Activated naive CD4-positive, alpha-beta T cell treated with anti-CD3 and anti-CD28 coated beads, Interleukin-2, amount 50 U/mL, for 72 hours (primary cell): ENCODE data around the gene MORF4L2. TPM values are rescaled to one million over a fixed set of nuclear protein-coding genes. Genes with fewer than 3 reads are reported as not detected.

Experiments used
- ATAC-seq, 2 donors: fragments of 150-1000 bp; cut with Tn5 transposase; 2 replicates each; pipeline ENCODE4 v1.10.0; 2021; ENCODE audit warnings: mild to moderate bottlenecking in 2 of 2, moderate library complexity in 2 of 2
- DNase-seq, 2 donors: peaks; one replicate each; pipeline ENCODE4 v3.0.0; 2021 to 2022; ENCODE audit warnings: low spot score in 2 of 2
- H3K27ac Mint-ChIP-seq, 2 donors: one replicate each; pipeline ENCODE4 v1.8.0; 2022; ENCODE audit warnings: mild to moderate bottlenecking in 2 of 2, mixed read lengths in 2 of 2
- H3K36me3 Mint-ChIP-seq, 2 donors: one replicate each; pipeline ENCODE4 v1.8.0; 2022; ENCODE audit warnings: mixed read lengths in 2 of 2
- H3K9me3 Mint-ChIP-seq, 2 donors: one replicate each; pipeline ENCODE4 v1.8.0; 2022; ENCODE audit warnings: mixed read lengths in 2 of 2
- total RNA-seq, 2 donors: library from RNA; stranded (reverse); gene quantifications; one replicate each; pipeline ENCODE4 v1.2.3, GENCODE V29; 2022

The MORF4L2 gene, protein sequence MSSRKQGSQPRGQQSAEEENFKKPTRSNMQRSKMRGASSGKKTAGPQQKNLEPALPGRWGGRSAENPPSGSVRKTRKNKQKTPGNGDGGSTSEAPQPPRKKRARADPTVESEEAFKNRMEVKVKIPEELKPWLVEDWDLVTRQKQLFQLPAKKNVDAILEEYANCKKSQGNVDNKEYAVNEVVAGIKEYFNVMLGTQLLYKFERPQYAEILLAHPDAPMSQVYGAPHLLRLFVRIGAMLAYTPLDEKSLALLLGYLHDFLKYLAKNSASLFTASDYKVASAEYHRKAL
- total RNA-seq: 100 to 1,000 TPM; 214 to 234 TPM

DNA sequence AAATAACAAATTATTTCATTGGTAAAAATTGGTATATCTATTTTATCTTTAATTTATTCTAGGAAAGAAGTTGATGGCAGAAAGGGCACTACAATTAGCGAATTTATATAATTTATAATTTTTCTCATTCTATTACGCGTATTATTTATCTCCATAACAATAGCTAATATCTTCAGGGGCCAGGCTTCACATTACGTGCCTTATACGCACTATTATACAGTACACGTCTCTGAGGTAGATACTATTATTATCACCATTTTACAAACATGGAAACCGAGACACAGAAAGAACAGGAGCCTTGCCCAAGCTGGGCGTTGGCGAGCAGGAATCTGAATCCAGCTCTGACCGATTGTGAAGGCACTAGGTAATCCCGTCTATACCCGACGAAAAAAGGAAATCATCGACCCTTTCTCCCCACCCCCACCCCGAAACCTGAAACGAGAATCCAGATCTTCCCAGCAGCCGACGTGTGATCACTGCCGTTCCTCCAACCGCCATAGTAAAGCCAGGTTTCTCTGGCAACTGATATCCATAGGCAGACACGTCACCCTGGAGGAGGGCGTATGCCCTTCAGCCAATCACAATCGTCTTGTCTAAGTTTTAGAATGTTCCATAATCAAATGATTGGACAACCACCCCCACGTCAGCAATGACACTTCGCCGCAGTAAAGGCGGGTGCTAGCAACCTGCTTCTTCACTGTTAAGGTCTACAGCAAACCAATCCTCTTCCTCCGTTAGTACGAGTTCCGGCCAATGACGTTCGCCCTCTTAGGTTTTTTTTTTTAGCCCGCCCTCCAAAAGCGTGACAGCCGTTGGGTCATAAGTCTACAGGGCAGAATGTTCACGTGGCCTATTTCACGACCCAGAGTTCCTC lies at the start of gene MORF4L2:
TSS of gene MORF4L2 (minus strand) at position 501 of the 874 bp plus-strand sequence. CDS start 9,672 bp downstream, outside the sequence.
- Mint-ChIP-seq H3K9me3 (no peaks in the 10 kb centered on the region), H3K36me3 (peaks cover 4 to 10% of the 10 kb centered on the region in 2 donors), H3K27ac (no peak within 1 kb of the TSS)
- peak; percentile 66 to 90 for DNase-seq
- peak; percentile 90 to 93 for ATAC-seq

DNA sequence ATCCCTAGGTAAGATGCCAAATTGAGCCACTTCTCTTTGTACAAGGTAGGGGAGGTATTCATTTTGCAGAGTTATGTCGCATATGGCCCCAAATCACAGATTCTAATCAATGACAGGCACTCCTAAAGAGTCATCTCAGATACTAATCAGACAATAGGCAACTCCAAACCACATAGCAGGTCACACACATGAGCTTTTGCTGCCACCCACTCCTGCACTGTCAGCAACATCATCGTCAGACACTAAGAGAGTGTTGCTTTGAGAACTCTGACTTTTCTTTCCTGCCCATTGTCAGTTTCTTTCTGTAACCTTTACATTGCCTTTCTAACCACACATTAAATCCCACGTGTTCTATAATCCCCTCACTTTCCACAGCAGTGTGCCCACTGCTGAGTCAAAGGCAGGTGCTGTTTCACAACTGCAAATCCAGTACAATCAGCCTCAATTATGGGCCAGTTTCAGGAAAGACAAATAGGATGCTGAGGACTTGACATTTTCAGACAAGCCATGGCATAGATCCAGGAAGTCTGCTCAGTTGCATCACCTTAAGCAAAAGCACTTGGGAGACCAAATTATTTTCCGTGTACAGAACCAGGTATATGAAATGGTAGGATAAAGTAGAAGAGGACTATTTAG lies 47.7 kb upstream of the MORF4L2 start:
- ATAC-seq (peak; percentile 36 to 63), DNase-seq (no peak)
- H3K27ac Mint-ChIP-seq: no peak overlapping the region
- no peaks in the 10 kb centered on the region for H3K36me3 Mint-ChIP-seq
- H3K9me3 Mint-ChIP-seq: no peaks in the 10 kb centered on the region

DNA sequence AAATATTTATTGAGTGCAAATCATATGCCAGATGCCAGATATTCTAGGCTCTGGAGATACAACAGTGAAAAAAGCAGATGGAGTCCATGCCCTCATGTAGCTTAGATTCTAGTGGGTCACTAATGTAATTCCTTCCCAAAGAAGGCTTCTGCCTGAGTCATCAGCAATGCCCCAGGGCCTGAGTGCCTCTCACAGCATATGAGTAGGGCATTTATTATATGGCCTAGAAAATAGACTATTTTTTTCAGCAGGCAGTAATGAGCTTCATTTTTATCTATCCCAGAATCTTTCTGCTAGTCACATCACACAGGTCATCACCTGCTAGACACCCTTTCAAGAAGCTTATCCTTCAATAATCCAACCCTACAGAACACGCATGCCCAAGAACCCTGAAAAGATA lies 46.5 kb upstream of the MORF4L2 start:
- Mint-ChIP-seq H3K36me3 (no peaks in the 10 kb centered on the region), H3K27ac (no peak overlapping the region), H3K9me3 (no peaks in the 10 kb centered on the region)
- no peak for ATAC-seq
- DNase-seq: no peak

DNA sequence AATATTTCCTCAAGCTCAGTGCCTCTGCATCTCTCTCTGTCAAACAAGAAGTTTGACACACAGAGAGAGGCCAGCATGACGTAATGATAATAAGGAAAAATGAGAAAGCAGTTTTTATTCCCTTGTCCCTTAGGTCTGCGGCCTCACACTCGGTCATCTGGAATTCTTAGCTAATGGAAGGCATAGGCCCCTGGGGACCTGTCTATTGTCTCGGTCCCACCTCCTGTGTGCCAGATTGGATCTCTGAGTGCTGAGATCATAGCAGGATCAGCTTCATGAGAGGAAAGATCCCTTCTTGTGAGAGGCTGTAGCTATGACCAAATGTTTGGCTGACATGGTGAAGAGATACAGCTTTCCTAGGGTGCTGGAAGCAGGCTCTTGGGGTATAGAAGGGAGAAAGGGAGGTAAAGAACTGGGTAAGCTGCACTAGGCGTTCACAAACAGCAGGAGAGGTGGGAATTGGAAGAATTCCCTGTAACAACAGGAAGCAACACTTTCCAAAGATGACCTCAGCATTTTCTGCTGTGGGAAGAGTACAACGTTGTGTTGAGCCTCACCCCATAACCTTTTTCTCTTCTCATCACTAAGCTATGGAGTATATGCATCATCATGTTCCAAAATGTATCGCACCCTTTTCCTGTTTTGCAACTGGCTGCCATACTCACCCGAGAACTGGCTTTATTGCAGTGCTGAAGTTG lies 44.4 kb upstream of the MORF4L2 start:
- Mint-ChIP-seq H3K36me3 (no peaks in the 10 kb centered on the region), H3K9me3 (no peaks in the 10 kb centered on the region)

DNA sequence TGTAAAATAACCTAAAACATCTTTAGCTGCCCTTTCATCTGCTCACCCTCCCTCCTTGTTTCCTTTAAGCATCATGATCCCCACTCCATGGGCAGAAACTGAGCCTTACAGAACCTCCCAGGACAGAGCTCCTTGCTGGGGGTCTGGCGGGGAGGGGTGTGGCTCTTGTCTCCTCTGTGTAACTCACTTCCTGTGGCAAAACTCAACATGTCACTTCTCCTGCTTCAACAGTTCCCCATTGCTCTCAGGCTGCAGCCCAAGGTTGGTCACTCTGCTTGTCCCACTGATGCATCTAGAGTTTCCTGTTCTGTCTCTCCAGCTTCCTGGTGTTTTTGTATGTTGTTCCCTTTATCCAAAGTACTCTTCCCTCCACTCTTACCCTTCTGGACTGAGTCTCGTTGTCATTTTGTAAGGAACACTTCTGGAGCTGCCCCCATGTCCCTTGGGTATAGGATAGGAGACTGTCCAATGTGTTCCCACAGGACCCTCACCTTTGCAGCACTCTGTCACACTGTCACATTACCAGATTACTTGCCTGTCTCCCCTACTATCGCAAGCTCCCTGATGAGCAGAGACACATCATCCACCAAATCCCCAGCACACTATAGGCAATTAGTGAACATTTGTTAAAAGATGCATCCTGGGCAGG lies 43.8 kb upstream of the MORF4L2 start:
- no peak for DNase-seq
- H3K36me3 Mint-ChIP-seq: no peaks in the 10 kb centered on the region
- no peaks in the 10 kb centered on the region for H3K9me3 Mint-ChIP-seq
- no peak for ATAC-seq
- peak overlapping the region in 1 of 2 donors; percentile 52 for H3K27ac Mint-ChIP-seq

More for the DNA sequence above, 44.4 kb upstream of the MORF4L2 start:
- ATAC-seq (no peak), DNase-seq (no peak)
- H3K27ac Mint-ChIP-seq: no peak overlapping the region

DNA sequence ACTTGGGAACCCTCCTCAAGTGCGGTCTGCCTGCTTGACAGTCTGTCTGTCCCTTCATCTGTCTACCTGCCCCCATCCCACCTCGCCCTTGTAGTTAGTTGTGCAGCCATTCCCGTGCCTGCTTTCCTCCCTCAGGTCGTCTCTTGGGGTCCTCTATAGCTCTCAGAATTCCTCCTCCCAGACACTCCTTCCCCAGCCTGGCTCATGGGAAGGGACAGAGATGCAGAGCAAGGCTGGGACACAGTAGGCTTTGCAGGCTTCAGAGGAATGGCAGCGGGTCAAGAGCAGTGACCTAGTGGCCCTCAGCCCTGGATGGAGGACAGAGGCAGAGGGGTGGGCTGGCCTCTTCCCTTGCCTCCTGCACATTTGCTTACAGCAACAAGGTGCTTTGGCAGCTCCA lies 42.5 kb upstream of the MORF4L2 start:
- no peak overlapping the region for H3K27ac Mint-ChIP-seq
- no peaks in the 10 kb centered on the region for H3K36me3 Mint-ChIP-seq
- no peaks in the 10 kb centered on the region for H3K9me3 Mint-ChIP-seq
- ATAC-seq (no peak), DNase-seq (no peak)

DNA sequence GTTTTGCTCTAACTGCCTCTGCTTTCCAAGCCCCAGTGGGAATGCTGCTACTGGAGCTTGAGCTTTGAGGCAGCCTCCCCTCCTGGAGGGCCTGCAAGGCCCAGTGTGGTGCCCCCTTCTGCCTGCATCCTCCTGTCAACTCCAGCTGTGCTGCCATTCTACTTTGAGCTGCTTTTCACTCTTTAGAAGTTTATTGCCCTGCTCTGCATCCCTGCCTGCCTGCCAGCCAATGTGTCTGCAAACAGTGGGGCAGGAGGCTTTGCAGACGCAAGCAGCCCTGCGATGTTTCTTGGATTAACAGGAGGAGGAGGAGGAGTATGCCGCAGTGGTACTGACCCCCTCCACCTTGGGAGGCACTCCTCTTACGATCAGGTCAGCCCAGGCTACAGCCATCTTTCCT lies 40.6 kb upstream of the MORF4L2 start:
- no peak for ATAC-seq

DNA sequence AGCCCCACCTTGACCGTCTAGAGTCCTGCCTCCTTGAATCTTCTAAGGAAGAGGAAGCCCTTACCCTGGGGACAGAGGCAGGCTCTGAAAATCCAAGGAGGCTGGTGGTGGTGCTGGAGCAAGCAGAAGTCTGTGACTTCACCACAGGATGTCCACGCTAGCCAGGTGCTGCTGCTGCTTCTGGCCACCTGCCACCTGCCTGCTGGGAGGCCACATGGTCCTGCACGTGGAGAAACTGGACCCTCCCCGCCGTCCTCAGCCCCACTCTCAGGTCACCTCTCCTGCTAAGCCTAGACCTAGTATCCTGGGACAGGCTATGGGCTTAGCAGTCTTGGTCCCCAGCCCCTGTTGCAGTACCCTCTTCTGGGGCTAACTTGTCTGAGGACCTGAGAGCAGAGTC lies 40.0 kb upstream of the MORF4L2 start:
- no peak for DNase-seq
- Mint-ChIP-seq H3K36me3 (no peaks in the 10 kb centered on the region), H3K9me3 (no peaks in the 10 kb centered on the region), H3K27ac (no peak overlapping the region)
- ATAC-seq: no peak

More for the DNA sequence above, 40.6 kb upstream of the MORF4L2 start:
- no peaks in the 10 kb centered on the region for H3K36me3 Mint-ChIP-seq
- no peak for DNase-seq
- H3K9me3 Mint-ChIP-seq: no peaks in the 10 kb centered on the region
- H3K27ac Mint-ChIP-seq: no peak overlapping the region

DNA sequence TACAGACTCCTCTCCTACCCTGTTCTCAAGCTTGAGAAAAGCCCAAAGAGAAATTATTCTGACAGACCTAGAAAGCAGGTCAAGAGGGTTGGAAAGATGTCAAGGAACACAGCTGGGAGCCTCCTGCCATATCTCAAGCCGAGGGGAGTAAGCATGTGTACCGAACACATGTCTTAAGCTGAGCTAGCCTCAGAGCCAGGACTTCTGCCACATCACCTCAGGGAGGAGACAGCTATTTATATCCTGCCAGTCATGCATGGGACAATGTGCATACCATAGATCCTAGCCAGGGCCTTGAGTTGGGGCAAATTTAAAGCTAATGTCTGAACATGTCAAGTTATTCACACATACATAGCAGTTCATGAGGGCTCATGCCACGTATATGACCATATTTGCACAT lies 36.0 kb upstream of the MORF4L2 start:
- H3K27ac Mint-ChIP-seq: no peak overlapping the region
- no peaks in the 10 kb centered on the region for H3K36me3 Mint-ChIP-seq
- no peaks in the 10 kb centered on the region for H3K9me3 Mint-ChIP-seq
- no peak for DNase-seq
- no peak for ATAC-seq

DNA sequence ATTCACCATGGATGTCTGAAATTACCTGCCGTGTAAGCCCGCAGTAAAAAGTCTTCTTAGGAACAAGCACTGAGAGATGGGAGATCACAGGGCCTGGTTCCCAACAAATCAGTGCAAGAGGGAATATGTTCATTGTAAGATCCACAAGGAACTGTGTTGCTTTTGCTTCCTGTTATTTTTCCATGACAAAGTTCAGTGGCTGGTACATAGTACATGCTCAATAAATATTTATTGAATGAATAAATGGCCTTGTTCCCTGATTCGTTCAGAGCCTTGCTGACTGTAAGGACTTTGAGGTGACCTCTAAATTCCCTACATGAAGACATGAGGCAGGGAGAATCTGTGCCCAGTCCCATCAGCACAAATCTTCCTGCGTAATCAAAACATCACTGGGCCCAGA lies 31.6 kb upstream of the MORF4L2 start:
- DNase-seq: no peak

DNA sequence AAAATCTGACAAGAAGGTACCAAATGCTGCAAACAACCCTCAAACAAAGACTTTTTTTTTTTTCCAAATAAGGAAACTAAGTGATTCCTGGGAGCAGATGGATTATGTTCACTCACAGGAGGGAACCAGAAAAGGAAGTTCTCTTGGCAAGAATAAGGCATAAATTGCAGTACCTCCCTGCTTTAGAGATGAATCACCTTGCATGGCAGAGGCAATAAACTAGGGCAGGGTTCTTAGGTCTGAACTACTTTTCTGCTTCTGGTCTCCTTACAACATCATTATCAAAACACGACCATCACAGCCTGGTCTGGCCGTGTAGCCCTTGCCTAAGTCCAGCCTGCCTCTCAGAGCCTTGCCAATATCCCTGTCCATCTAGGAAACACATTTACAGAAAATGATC lies 30.5 kb upstream of the MORF4L2 start:
- Mint-ChIP-seq H3K9me3 (no peaks in the 10 kb centered on the region), H3K36me3 (no peaks in the 10 kb centered on the region), H3K27ac (no peak overlapping the region)
- ATAC-seq (no peak), DNase-seq (no peak)

More for the DNA sequence above, 31.6 kb upstream of the MORF4L2 start:
- Mint-ChIP-seq H3K9me3 (no peaks in the 10 kb centered on the region), H3K27ac (no peak overlapping the region), H3K36me3 (no peaks in the 10 kb centered on the region)
- no peak for ATAC-seq

DNA sequence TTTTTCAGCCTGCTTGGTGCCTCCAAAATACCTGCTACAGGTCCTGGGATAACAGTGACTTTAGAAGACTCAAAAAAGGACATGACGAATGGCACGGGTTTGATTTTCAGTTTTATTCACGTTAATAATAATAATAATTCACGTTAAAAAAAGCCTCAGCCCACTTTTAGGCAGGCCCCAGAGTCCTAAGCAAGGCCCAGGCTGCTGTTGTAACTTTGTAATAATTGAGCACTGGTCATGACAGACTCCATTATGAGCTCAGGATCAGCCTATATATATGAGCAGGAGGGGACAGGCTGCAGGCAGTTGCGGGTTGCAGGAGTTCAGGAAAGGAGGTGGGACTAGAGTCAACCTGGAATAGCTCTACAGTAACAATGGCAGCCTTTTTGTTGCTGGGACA lies 24.1 kb upstream of the MORF4L2 start, which contains the start of gene TMEM31:
TSS of gene TMEM31 (plus strand) at position 301 of the 400 bp plus-strand sequence. CDS start 1,350 bp downstream, outside the sequence.
- Mint-ChIP-seq H3K9me3 (no peaks in the 10 kb centered on the region), H3K27ac (no peak within 1 kb of the TSS), H3K36me3 (no peaks in the 10 kb centered on the region)
- no peak for ATAC-seq
- no peak for DNase-seq

DNA sequence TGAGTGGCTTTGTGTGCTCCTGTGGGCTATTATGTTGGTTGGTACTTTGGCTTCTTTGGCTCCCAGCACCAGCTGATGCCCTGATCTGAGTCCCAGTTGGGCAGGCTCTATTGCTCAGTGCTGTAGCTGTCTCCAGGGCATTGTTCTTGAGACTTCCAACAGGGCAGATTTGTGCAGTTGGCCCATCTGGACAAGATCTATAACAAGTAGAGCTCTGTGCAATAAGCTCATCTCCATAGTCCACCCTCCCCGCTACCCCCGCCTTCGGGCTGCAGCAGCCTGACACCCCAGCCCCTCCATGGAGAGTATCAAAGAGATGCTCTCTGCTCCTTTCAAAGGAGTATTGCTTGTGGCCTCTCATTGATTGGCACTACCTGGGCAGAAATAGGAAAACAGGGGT lies 18.4 kb upstream of the MORF4L2 start:
- DNase-seq (no peak), ATAC-seq (no peak)
- Mint-ChIP-seq H3K36me3 (no peaks in the 10 kb centered on the region), H3K9me3 (no peaks in the 10 kb centered on the region), H3K27ac (no peak overlapping the region)

DNA sequence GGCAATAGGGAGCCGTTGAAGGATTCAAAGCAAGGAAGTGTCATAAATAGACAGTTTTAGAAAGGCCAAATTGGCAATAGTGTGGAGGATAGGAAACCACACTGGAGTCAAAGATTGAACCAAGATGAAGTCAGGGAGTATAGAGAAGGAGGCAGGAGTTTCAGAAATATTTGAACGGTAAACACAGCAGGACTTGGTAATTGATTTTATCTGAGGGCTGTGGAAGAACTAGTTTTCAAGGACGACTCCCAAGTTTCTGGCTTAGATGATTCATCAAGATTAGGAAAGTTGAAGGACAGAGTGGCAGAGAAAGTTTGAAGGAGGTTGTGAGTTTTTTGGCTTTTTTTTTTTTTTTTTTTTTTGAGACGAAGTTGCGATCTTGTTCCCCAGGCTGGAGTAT lies 12.7 kb upstream of the MORF4L2 start:
- Mint-ChIP-seq H3K36me3 (no peaks in the 10 kb centered on the region), H3K27ac (no peak overlapping the region), H3K9me3 (no peaks in the 10 kb centered on the region)
- DNase-seq (no peak), ATAC-seq (no peak)

DNA sequence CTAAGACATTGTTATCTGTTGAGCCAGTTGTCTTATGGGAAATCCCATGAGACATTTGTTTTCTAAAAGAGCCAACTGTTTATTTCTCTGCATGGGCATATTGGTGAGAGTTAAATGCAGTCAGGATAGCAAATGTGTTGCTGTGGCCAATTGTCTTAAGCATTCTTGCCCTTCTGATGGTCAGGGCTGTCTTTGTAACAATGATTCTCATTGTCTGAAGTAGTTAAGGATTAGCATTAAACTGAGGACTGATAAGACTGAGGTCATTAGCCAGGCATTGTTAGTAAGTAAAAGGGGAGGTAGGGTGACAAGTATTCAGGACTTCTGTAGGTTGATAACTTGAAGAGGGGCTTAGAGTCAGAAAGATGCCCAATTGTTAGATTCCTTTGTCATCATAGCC lies 11.2 kb upstream of the MORF4L2 start:
- H3K27ac Mint-ChIP-seq: no peak overlapping the region
- no peak for ATAC-seq
- no peak for DNase-seq
- no peaks in the 10 kb centered on the region for H3K9me3 Mint-ChIP-seq
- no peaks in the 10 kb centered on the region for H3K36me3 Mint-ChIP-seq

DNA sequence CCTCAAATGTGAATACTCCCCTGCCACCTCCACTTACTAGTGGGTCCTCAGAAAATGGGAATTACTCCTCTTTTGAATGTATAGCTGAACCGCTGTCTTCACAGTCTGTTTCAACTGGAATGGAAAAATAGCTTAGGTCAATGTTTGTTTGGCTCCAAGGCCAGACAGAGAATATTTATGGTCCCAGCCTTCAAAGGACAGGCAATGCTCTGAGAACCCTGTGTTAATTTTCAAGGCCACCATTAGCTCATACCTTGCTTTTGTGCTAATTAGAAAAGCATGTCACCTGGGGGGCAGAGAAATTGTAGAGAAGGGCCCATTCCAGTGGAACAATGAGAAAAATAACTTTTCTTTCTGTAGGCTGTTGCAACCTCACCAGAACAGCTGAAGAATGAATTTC lies 4.6 kb upstream of the MORF4L2 start:
- Mint-ChIP-seq H3K27ac (no peak overlapping the region), H3K9me3 (no peaks in the 10 kb centered on the region), H3K36me3 (no peaks in the 10 kb centered on the region)
- DNase-seq: no peak
- ATAC-seq: no peak
